Stimulated activated CD4-positive, alpha-beta T cell treated with anti-CD3 and anti-CD28 coated beads, TNF-alpha, amount 100 ng/mL, for 48 hours (primary cell): ENCODE results near the gene KRABD2.
"Not testable (repeated sequence)": the region's sequence is repeated elsewhere in the genome, so short reads cannot be mapped to it uniquely, and the experiment has no call there.

Source experiments
- DNase-seq, 3 donors: peaks; one replicate each; pipeline ENCODE4 v3.0.0-alpha.2; 2020; ENCODE audit warnings: low read depth in 3 of 3

KRABD2 gene

DNA sequence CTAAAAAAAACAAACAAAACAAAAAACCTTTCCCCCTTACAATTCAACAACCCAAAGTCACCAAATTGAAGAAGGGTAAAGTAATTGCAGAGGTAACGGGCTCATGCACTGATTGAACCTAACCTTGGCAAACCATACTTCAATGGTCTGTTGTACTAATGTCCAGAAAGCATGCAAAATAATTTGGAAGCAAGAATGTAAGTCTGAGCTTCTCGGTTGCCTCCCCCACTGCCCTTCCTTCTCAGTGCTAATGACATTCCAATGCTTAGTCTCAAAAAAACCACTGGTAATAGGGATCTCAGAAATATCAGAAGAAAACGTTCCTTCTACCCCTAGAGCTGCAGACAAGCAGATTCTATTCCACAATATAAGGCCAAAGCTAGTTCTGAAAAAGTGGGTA, 15.8 kb downstream of the KRABD2 start:
- DNase-seq: no peak

DNA sequence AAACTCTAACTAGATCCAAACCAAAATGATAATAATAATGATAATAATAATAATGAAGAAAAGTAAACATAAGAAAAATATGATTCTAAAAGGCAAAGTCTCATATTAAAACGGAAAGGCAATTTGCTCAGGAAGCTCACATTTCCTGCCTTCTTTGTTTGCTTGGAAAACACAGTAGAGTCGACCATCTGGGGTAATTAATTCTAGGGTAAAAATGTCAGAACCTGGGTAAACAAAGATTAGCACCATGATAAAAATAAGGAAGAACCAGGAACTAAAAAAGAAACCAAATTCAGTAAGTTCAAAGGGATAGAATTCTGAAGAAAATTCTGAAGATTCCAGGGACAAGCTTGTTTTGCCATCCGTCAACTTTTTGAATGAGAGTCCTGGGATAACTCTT, 16.2 kb downstream of the KRABD2 start:
- no peak for DNase-seq

DNA sequence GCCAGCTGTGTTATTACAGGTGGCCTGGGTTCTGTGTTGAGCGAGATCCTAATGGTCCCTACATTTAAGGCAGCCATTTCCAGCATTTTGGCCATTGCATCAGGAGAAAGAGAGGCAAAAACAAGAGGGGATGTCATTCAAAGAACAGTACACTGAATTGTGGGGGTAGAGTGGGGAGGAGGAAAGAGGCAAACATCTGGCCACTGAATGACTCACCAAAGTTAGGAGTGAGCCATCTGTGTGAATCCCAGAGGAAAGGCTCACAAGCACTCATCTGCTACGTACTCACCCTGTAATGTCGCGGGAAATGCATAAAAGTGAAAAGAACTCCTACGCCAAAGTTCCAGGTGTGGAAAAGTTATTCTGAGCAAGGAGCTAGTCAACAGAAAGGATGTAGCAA, 16.7 kb downstream of the KRABD2 start:
- no peak for DNase-seq

DNA sequence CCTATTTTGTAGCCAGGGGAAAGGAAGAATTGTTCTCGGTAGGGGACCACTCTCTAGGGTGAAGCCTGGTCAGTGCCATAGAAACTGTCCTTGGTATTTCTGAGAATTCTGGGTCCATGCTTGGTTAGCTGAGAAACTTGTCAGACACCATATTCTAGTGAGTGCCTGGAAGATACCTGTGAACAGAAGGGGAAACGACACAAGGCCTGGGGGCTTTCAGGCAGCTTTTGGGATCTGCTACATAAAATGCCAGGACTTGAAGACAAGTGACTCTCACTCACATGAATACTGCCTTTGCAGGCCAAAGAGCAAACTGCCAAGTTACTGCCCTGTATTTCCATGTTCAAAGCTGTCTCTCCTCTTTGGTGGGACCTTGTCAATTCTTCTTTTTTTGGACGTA, 18.6 kb downstream of the KRABD2 start:
- DNase-seq: no peak

DNA sequence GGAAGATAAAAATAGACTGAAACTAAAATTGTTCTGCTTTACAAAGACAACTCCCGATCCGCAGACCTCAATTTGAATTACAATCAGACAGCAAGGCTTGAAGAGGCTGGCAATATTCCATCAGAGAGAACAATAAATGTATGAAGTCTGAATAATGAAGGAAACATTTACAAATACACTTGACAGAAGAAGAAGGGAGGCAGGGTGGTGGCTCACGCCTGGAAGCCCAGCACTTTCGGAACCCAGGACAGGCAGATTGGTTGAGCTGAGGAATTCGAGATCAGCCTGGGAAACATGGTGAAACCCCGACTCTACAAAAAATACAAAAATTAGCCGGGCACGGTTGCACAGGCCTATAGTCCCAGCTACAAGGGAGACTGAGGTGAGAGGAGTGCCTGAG, 22.3 kb downstream of the KRABD2 start:
- DNase-seq: no peak

DNA sequence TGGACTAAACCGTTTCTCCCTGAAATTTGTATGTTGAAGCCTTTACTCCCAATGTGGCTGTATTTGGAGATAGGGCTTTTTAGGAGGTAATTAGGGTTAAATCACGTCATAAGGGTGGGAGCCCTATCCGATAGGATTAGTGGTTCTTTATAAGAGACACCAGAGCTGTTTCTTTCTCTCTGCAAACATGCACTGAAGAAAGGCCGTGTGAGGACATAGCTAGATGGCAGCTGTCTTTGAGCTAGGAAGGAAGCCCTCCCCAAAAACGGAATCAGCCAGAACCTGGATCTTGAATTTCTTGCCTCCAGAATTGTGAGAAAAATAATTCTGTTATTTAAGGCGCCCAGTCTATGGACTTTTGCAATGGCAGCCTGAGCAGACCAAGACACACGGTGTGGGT, 22.8 kb downstream of the KRABD2 start:
- no peak for DNase-seq

DNA sequence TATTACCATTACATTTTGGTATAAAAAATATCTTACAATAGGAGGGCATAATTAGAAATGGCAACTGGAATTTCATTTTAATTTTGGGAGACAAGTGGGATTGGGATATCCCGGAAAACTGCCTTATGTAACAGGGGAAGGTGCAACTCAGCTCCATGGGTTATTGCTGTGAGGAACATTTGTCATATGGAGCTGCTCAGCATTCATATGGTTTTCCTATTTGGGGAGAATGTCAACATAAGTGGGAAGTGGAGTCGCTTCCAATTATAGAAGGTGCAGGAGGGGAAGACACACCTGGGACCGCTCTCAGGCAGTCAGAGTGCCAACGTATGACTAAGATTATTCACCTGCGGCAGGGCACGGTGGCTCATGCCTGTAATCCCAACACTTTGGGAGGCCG, 26.2 kb downstream of the KRABD2 start:
- DNase-seq: no peak

DNA sequence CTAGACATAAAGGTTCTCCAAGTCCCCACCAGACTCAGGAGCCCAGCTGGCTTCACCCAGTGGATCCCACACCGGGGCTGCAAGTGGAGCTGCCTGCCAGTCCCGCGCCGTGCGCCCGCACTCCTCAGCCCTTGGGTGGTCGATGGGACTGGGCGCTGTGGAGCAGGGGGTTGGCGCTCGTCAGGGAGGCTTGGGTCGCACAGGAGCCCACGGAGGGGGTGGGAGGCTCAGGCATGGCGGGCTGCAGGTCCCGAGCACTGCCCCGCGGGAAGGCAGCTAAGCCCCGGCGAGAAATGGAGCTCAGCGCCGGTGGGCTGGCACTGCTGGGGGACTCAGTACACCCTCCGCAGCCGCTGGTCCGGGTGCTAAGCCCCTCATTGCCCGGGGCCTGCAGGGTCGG, 29.5 kb downstream of the KRABD2 start:
- not testable (repeated sequence) for DNase-seq

DNA sequence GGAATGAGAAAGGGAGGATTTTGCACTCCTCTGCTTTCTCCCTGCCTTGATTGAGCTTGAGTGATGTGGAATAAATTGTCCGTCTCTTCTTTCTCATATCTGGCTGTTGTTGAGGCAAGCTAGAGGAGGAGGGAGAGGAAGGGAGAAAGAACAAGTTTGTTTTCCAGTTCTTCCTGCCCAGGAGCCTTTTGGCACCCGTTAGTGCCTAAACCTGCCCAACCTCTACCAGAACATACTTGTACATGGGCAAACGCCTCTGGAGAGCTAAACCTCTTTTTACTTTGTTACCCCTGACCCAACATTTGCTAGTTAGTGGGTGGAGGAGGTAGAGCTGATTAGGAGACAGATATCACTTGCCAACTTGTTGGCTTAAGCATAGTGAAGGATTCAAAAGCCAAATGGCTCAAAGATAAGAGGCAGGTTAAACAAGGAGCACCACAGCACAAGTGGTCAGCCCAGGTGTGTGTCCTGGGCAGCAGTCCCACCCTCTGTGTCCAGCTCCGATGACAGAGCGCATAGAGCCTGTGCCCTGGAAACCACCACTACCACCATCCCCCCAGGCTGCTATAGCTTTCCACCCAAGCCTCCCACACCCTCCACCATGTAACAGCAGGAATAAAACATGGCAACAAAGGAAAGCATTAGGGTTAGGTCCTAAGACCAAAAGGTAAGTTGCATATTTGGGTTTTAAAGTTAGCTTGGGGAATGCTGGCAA, 30.4 kb downstream of the KRABD2 start:
- DNase-seq: no peak

DNA sequence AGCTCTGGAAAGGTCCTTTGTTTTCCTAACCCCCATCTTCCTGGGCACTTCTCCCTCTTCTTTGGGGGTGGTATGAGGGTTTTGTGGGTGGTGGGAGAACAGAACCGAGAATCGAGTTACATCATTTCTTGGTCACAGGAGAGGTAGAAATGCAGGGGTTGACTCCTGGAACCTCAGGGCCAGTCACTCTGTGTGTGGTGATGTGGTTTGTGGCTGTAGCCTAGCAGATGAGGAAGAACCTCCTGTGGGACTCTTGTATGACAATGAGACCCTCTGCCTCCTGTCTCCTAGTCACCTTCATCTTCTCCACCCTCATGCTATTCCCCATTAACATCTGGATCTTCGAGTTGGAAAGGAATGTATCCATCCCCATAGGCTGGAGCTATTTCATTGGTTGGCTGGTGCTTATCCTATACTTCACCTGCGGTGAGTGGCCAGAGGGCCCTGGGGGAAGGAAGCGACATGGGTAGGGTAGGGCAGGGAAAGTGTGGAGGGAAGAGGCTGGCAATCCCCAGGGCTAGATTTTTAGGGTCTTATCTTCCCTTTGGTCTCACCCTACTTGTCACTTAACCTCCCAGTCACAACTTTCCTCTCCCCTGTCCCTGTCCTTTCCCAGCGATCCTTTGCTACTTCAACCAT, 31.3 kb downstream of the KRABD2 start:
- DNase-seq: no peak

DNA sequence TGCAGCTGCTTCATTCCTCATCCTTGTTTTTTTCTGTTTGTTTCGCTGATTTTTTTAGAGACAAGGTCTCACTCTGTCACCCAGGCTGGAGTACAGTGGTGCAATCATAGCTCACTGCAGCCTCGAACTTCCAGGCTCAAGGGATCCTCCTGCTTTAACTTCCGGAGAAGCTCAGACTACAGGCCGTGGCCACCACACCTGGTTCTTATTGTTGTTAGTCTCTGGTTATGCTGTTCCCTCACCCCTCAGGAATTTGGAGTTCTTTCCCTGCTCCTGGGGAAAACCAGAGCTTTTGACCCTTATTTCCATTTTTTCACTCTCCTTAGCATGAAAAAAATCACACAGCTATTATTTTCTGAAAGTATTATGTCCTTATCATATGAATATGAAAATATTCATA, 35.0 kb downstream of the KRABD2 start:
- no peak for DNase-seq

DNA sequence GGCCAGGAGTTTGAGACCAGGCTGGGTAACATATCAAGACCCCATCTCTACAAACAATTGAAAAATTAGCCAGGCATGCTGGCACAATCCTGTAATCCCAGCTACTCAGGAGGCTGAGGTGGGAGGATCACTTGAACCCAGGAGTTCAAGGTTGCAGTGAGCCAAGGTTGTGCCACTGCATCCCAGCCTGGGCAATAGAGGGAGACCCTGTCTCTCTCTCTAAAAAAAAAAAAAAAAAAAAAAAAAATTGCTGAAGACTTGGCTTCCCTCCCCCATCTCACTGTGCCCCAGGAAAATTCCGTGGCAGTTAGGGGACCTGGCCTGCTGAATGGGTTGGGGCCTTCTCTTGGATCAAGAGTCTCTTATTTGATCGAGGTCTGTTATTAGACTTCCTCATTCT, 37.0 kb downstream of the KRABD2 start, which contains the start of gene ODF4:
TSS of gene ODF4 (plus strand) at position 301 of the 400 bp plus-strand sequence. CDS start 212 bp downstream, outside the sequence.
- no peak for DNase-seq

DNA sequence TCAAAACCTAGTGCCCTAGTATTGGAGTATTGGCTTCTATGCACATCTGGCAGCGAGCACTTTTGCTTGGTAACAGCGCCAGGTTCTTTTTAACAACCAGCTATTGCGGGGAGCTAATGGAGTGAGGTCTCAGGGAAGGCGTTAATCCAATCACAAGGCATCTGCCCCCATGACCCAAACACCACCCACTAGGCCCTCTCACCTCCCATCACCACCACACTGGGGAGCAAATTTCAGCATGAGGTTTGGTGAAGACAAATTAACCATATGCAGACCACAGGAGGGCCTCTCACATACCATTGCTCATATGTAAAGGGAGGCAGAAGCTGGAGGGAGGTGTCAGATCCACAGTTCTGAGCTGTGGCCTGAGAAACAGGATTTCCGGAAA, 37.8 kb downstream of the KRABD2 start:
- no peak for DNase-seq

DNA sequence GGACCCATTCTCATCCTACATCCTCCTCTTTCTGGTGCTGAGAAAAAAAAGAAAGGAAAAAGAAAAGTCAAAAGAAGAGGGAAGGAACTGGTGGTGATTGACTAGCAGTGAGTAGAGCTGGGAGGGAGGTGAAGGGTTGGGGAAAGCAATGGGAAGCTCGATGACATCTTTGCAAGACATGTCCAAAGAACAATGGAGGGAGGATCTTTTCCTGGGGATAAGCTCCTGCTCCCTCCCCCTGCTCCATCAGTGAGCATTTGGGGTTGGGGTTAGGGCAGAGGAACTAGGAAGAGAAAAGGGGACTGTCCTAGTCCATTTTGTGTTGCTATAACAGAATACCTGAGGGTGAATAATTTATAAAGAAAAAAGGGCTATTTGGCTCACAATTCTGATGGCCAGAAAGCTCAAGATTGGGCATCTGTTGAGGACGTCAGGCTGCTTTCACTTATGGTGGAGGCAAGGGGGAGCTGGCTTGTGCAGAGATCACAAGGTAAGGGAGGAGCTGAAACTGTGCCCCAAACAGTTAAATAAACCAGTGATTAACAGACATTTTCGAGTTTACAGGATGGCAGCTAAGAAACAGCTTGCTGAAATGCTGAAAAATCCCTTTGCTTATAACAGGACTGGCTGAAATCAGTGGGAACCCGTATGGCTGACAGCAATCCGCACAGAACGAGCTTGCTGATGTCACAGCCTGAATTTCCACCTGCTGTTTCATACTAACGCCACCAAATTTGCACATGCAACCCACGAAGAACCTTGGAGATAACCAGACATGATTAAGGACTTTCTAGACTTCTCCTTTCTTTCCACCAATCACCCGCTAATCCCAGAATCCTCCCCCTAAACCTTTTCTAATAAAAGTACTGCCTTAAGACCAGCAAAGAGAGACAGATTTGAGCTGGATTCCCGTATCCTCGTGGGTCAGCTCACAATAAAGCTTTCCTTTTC, 38.4 kb downstream of the KRABD2 start:
- DNase-seq: no peak

DNA sequence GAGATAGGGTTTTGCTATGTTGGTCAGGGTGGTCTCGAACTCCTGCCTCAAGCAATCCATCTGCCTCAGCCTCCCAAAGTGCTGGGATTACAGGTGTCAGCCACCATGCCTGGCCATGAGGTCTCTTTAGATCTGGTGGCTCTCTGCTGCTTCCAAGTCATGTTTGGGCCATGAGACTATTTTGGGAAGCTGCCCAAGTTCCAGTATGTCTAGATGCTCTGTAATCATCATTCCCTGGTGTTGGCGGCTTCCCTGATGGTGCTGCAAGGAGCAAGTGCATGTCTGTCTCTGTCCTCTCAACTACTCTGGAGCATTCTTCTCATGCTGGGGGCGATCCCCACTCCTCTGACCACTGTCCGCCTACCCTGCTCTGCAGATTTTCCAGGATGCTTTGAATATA, 43.2 kb downstream of the KRABD2 start:
- no peak for DNase-seq

DNA sequence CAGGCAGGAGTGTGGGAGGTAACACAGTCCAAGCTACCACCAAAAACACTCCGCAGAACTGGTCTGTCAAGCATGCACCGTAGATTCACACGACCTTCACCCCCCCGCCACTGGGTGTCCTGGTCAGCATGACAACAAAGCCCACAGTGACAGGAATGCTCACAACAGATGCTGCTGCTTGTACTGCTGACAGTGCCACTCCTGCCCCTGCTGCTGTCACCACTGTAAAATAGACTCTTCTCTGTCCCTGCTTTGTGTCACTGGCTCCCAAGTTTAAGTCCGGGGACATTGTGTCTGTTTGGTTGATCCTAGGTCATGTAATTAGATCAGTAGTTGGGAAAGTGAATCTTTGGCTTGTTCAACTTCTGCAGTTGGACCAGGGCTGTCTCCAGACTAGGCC, 43.8 kb downstream of the KRABD2 start:
- no peak for DNase-seq

DNA sequence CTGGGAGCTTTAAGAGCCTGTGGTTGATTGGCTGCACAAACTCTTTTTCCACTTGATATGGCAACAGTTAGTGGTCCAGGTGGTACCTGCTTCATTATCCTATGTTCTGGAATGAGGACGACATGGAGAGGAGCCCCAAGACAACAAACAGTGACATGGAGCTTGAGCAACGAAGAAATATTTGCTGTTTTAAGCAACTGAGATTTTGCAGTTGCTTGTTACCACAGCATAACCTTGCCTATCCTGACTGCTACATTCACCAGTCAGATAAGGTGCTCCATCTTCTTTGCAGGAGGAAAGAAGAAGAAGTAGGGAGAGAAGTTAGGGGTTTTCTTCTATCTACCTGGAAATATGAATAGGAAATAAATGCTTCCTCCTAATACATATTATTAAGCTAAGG, 44.4 kb downstream of the KRABD2 start:
- no peak for DNase-seq

DNA sequence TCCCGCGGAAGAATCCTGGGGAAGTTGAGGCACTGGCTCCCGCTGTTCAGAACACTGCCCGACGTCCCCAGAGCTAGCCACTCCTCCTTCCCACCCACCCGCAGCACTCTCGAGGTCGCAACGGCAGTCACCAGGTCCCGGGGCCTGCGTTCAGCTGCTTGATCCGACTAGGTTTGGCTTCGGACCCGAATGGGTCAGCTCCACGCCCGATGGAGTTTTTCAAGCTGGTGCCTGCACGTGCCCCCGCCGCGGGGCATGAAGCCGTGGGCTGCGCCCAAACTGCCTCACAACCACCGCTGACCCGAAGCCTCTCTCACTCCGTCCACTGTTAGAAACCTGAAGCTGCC, 49.2 kb downstream of the KRABD2 start:
- DNase-seq: no peak
